ENCODE data around the gene LRP4. TPM values are rescaled to one million over a fixed set of nuclear protein-coding genes. Genes with fewer than 3 reads are reported as not detected.

LRP4 gene
- total and polyA plus RNA-seq, 2 experiments from 2014 or later, result 15.9 to 19.2 TPM

- DNase-seq (ENCODE audit: low read depth in 1 of 2, low spot score in 1 of 2), result no peak
- Histone ChIP-seq H3K36me3 (peaks cover 80% of the 10 kb centered on the region), H3K27me3 (no peaks in the 10 kb centered on the region), H3K27ac (no peak overlapping the region), H3K4me3 (no peak overlapping the region), H3K4me1 (ENCODE audit: low read depth) (no peaks in the 10 kb centered on the region), H3K9me3 (ENCODE audit: low read depth) (no peaks in the 10 kb centered on the region)
- no peak for TF ChIP-seq CTCF (IDR thresholded peaks at IDR 0.05; ENCODE audit: low read depth, low read length)
Observed at GRCh38 chr11:46868912-46869311, 49.4 kb downstream of the LRP4 start.

GRCh38 chr11:46865340-46865739 is 53.0 kb downstream of the LRP4 start:
- H3K9me3 ChIP-seq (ENCODE audit: low read depth), result no peaks in the 10 kb centered on the region
- DNase-seq (ENCODE audit: low read depth in 1 of 2, low spot score in 1 of 2), result peak in 1 of 2 donors; percentile 66
- peaks cover 78% of the 10 kb centered on the region for H3K36me3 ChIP-seq
- H3K27me3 ChIP-seq, result no peaks in the 10 kb centered on the region
- TF ChIP-seq CTCF (IDR thresholded peaks at IDR 0.05; ENCODE audit: low read depth, low read length), result no peak
- no peak overlapping the region for H3K4me3 ChIP-seq
- H3K4me1 ChIP-seq (ENCODE audit: low read depth), result no peaks in the 10 kb centered on the region
- no peak overlapping the region for H3K27ac ChIP-seq

- Histone ChIP-seq H3K4me3 (no peak overlapping the region), H3K27ac (no peak overlapping the region), H3K27me3 (no peaks in the 10 kb centered on the region), H3K9me3 (ENCODE audit: low read depth) (no peaks in the 10 kb centered on the region), H3K4me1 (ENCODE audit: low read depth) (no peaks in the 10 kb centered on the region), H3K36me3 (peaks cover 49% of the 10 kb centered on the region)
- no peak for TF ChIP-seq CTCF (IDR thresholded peaks at IDR 0.05; ENCODE audit: low read depth, low read length)
- no peak for DNase-seq (ENCODE audit: low read depth in 1 of 2, low spot score in 1 of 2)
Observed at GRCh38 chr11:46860218-46860617, 58.1 kb downstream of the LRP4 start.

GRCh38 chr11:46858920-46859546 is 59.3 kb downstream of the LRP4 start:
- Histone ChIP-seq H3K36me3 (peaks cover 39% of the 10 kb centered on the region), H3K4me3 (no peak overlapping the region), H3K27me3 (no peaks in the 10 kb centered on the region), H3K4me1 (ENCODE audit: low read depth) (no peaks in the 10 kb centered on the region), H3K9me3 (ENCODE audit: low read depth) (no peaks in the 10 kb centered on the region), H3K27ac (no peak overlapping the region)
- no peak for TF ChIP-seq CTCF (IDR thresholded peaks at IDR 0.05; ENCODE audit: low read depth, low read length)
- DNase-seq (ENCODE audit: low read depth in 1 of 2, low spot score in 1 of 2), result no peak

GRCh38 chr11:46857666-46858065 is 60.7 kb downstream of the LRP4 start:
- Histone ChIP-seq H3K27me3 (no peaks in the 10 kb centered on the region), H3K36me3 (peaks cover 29% of the 10 kb centered on the region), H3K9me3 (ENCODE audit: low read depth) (no peaks in the 10 kb centered on the region), H3K4me3 (no peak overlapping the region), H3K27ac (no peak overlapping the region), H3K4me1 (ENCODE audit: low read depth) (no peaks in the 10 kb centered on the region)
- TF ChIP-seq CTCF (IDR thresholded peaks at IDR 0.05; ENCODE audit: low read depth, low read length), result no peak
- DNase-seq (ENCODE audit: low read depth in 1 of 2, low spot score in 1 of 2), result no peak
